HG03378 (cell line): ENCODE measurements around the gene MOB1B.
"Not testable (repeated sequence)": the region's sequence is repeated elsewhere in the genome, so short reads cannot be mapped to it uniquely, and the experiment has no call there.

Source experiments
- ATAC-seq: cut with Tn5 transposase; IDR thresholded peaks from one replicate; pipeline ENCODE4 v1.9.1; 2021; ENCODE audit warnings: mild to moderate bottlenecking, moderate library complexity; ENCODE audit not compliant: unreplicated experiment

MOB1B gene

GRCh38 chr4:70948665-70949260, 46.6 kb downstream of the MOB1B start:
- no peak for ATAC-seq

DNA sequence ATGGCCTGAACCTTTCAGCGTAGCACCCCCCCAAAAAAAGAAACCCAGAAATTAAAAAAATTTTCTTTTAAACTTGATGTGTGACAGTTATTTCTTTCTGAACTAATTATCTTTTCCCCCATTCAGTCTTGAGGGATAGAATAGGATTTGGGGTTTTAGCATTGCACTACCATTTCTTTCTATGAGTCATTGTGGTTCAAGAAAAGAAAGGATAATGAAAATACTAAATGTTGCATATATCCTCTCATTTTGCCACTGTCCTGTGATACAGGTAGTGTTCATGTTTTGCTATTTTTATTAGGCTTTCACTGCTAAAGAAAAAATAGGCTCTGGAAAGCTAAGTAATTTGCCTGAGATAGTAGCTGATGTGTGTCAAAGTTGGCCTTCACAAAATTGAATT, 51.9 kb downstream of the MOB1B start:
- ATAC-seq: no peak

DNA sequence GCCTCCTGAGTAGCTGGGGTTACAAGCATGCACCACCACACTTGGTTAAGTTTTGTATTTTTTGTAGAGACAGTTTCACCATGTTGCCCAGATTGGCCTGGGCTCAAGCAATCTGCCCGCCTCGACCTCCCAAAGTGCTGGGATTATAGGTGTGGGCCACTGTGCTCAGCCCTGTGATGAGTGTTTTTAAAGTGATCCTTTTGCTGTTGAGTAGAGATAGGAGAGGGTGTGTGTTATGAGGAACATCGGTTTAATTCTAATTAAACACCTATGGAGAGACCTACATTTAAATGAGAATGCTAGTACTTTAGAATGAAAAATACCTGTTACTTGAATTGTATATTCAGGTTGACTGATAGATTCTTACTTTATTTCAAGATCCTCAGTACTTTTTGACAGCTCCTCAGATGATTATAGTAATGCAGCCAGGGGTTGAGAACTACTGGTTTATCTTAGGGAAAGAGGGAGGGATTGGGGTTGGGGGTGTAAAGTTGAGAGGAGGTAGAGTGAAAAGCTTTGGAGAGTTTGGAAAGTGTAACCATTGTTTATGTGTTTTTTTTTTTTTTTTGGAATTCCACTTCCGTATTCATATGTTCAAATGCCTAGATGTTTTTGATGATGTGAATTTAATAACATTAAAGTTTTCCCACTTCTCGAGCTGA, 54.5 kb downstream of the MOB1B start:
- no peak for ATAC-seq

DNA sequence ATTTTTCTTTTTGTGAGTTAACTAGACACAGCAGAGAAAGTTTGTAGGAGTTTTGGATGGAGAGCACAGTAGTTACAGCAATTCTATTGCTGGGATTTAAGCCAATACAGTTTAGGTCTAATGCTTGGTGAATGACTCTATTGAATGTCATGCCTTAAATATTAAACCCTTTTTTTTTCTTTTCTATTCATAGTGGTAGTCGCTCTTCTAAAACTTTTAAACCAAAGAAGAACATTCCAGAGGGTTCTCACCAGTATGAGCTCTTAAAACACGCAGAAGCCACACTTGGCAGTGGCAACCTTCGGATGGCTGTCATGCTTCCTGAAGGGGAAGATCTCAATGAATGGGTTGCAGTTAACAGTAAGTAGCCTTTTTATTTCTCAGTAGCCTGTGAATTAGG, 56.5 kb downstream of the MOB1B start:
- no peak for ATAC-seq

GRCh38 chr4:70969076-70969475, 66.9 kb downstream of the MOB1B start:
- no peak for ATAC-seq

GRCh38 chr4:70976252-70976651, 74.1 kb downstream of the MOB1B start:
- ATAC-seq: no peak

- peak; percentile 81 for ATAC-seq
These were observed 77.4 kb downstream of the MOB1B start for GRCh38 chr4:70979445-70980008.

GRCh38 chr4:70980196-70980595, 78.0 kb downstream of the MOB1B start:
- ATAC-seq: no peak

DNA sequence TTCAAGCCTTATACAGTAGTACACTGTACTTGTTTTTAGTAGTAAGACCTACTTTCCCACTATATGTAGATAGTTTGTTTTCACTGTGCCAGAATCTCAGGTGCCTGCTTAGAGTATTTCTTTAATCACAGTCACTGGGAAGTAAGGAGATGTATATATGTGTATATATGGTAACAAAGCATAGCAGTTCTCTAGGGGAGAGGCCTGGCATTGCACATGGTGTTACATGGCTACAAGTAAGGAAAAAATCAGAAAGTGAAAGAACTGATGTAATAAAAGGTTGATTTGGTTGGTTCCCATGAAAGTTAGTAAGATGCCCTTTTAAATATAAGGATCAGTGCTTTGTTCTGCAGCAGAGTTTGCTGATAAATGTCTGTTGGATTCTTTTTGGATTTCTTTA, 81.9 kb downstream of the MOB1B start:
- ATAC-seq: no peak

GRCh38 chr4:70984589-70984988, 82.4 kb downstream of the MOB1B start:
- no peak for ATAC-seq

GRCh38 chr4:70991596-70991995, 89.4 kb downstream of the MOB1B start:
- no peak for ATAC-seq

- ATAC-seq: no peak
These were observed 90.3 kb downstream of the MOB1B start for GRCh38 chr4:70992391-70992881.

GRCh38 chr4:70993181-70994068, 91.3 kb downstream of the MOB1B start, which contains the start of gene DCK:
Gene DCK (plus strand): TSS chr4:70993649. CDS start chr4:70993836, 187 bp downstream.
- peak; percentile 62 for ATAC-seq

GRCh38 chr4:70994069-70994366, 91.8 kb downstream of the MOB1B start:
- no peak for ATAC-seq

DNA sequence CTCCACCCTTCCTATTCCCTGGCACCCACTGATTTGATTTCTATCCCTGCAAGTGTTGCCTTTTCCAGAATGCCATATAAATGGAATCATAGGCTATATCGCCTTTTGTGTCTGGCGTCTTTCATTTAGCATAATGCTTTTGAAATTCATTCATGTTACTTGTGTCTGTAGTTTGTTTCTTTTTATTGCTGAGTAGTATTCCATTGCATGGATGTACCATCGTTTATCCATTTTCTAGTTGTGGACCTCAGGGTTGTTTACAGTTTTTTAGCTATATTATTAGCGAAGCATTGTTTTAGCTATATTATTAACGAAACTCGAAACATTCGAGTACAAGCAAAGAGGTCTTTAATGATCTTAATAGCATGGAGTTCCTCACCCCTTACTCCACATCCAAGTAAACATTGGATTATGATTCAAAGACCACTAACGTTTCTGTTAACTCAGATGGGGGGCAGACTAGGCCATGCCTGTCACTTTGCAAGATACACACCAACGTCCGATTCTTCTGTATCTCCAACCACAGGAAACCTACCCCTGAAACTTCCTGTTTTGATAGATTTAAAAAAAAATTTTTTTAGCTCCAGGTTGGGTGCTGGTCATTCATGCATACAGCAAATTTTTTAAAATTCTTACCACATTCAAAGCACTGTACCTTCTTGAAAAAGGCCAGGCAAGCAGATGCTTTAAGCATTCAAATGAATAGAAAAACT, 92.4 kb downstream of the MOB1B start:
- ATAC-seq: peak; percentile 66

- ATAC-seq: no peak
These were observed 93.8 kb downstream of the MOB1B start for GRCh38 chr4:70996018-70996360.

DNA sequence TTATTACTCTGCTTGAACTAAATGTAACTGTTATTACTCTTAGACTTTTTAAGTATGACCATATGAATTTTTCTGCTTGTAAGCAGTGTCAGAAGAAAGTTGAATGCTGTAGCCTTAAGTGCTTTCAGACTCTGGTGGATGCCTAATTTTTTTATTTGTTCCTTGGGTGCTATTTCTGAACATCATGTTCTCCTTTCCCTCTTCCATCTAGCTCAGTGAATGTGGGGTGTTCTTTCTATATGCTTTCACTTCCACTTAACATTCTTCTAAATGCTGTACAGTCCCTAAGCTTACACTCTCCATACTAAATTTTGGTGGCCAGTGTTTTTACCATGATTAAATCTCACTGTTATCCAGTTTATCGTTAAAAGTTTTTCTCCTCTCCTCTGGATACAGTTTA, 94.9 kb downstream of the MOB1B start:
- ATAC-seq: no peak

- ATAC-seq: no peak
These were observed 95.4 kb downstream of the MOB1B start for GRCh38 chr4:70997546-70997945.

- not testable (repeated sequence) for ATAC-seq
These were observed 97.5 kb downstream of the MOB1B start for GRCh38 chr4:70999639-71000038.

GRCh38 chr4:71001363-71001762, 99.2 kb downstream of the MOB1B start:
- not testable (repeated sequence) for ATAC-seq

GRCh38 chr4:71004281-71004851, 102.2 kb downstream of the MOB1B start:
- no peak for ATAC-seq
